Measurements from ENCODE around the gene LMTK3.

- TF ChIP-seq BACH2 (CRISPR knock-in tag; IDR thresholded peaks at IDR 0.05; ENCODE audit: borderline replicate concordance) (no peak), CREB5 (CRISPR knock-in tag; IDR thresholded peaks at IDR 0.05; ENCODE audit: low read depth) (no peak), PATZ1 (CRISPR knock-in tag; IDR thresholded peaks at IDR 0.05; ENCODE audit: borderline replicate concordance) (no peak), ZNF8 (CRISPR knock-in tag; IDR thresholded peaks at IDR 0.05) (no peak), ZFP30 (CRISPR knock-in tag; IDR thresholded peaks at IDR 0.05) (no peak), ZNF565 (CRISPR knock-in tag; conservative IDR thresholded peaks at IDR 0.05; ENCODE audit: low read depth) (no peak), TCF4 (CRISPR knock-in tag; IDR thresholded peaks at IDR 0.05; ENCODE audit: borderline replicate concordance) (no peak), GLIS3 (CRISPR knock-in tag; IDR thresholded peaks at IDR 0.05) (no peak), ZNF70 (CRISPR knock-in tag; IDR thresholded peaks at IDR 0.05) (no peak), OSR1 (CRISPR knock-in tag; IDR thresholded peaks at IDR 0.05) (no peak)
Observed at GRCh38 chr19:48455171-48455907, 56.3 kb downstream of the LMTK3 start, which contains the start of gene KCNJ14.

Measured in SK-N-SH treated with all-trans-retinoic acid at 6 μM for 48 hours (cell line).